ENCODE data around the gene PTPRM. TPM values are rescaled to one million over a fixed set of nuclear protein-coding genes. Genes with fewer than 3 reads are reported as not detected.
A peak's percentile ranks its signal among the peaks of the same experiment; 100 is the strongest.

Gene PTPRM
- polyA plus RNA-seq, 2 of the 4 experiments (the other 2 are of a cell fraction) = 44.5 to 199 TPM

DNA sequence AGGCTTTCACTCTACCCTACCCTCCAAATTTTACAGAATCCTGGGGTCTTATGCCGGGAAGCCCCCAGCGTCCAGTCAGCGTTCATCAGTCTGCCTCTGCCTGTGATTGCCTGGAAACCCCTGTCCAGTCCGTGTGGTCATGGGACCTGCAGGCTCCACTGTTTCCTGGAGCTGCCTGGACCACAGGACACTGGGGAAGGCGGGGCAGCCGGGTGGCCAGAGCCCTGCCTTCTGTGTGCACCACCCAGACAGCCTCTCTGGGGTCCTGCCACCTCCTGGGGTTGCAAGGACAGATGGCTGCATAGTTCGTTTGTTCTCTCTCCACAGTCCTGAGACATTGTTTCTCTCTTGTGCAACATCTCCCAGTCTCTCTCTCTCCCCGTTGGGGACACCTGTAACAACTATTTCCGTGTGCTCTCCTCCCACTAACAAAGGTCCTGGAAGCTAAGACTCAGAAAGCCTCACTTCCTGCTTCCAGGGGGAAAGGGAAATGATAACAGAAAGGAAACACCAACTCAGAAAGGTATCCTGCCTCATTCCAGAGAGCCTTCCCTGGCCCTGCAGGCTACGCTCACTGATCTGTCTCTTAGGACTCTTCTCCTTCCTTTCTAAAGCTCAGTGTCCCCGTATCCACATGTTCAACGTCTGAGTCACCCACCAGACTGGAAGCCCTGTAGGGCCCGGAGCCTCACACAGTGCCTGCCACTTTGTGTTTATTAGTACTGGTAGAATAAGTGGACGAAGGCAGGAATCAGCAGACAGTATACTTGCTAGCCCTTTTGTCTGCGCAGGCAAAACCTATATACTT, 849.3 kb downstream of the PTPRM start:
- ATAC-seq (peak; percentile 44 to 66; a peak in 5 of 6 replicates), DNase-seq (ENCODE audit: low read depth in 1 of 2, low spot score in 1 of 2) (no peak), FAIRE-seq (no peak)
- WGBS (ENCODE audit: missing lambda C conversion rate) = 22% methylated on average over 15 of the region's 15 CpGs
- ChIA-PET CTCF (interaction anchor here (0.7 kb wide), 1 partner anchor 281 kb away, joined by 3 read pairs; no protein-coding TSS in a partner anchor), POLR2A (no interaction called here)
- TF ChIP-seq, protein P1, sequence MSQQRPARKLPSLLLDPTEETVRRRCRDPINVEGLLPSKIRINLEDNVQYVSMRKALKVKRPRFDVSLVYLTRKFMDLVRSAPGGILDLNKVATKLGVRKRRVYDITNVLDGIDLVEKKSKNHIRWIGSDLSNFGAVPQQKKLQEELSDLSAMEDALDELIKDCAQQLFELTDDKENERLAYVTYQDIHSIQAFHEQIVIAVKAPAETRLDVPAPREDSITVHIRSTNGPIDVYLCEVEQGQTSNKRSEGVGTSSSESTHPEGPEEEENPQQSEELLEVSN (IDR thresholded peaks at IDR 0.05; ENCODE audit: borderline replicate concordance, low read depth) = no peak
- TF ChIP-seq MAZ (IDR thresholded peaks at IDR 0.05; ENCODE audit: borderline replicate concordance, low read depth, low read length) = no peak
- no peak for TF ChIP-seq ZC3H11A (IDR thresholded peaks at IDR 0.05)
- TF ChIP-seq, protein P2, sequence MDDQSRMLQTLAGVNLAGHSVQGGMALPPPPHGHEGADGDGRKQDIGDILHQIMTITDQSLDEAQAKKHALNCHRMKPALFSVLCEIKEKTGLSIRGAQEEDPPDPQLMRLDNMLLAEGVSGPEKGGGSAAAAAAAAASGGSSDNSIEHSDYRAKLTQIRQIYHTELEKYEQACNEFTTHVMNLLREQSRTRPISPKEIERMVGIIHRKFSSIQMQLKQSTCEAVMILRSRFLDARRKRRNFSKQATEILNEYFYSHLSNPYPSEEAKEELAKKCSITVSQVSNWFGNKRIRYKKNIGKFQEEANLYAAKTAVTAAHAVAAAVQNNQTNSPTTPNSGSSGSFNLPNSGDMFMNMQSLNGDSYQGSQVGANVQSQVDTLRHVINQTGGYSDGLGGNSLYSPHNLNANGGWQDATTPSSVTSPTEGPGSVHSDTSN (IDR thresholded peaks at IDR 0.05) = no peak
- TF ChIP-seq, protein P3, sequence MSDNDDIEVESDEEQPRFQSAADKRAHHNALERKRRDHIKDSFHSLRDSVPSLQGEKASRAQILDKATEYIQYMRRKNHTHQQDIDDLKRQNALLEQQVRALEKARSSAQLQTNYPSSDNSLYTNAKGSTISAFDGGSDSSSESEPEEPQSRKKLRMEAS (IDR thresholded peaks at IDR 0.05) = no peak
- TF ChIP-seq, protein P4, sequence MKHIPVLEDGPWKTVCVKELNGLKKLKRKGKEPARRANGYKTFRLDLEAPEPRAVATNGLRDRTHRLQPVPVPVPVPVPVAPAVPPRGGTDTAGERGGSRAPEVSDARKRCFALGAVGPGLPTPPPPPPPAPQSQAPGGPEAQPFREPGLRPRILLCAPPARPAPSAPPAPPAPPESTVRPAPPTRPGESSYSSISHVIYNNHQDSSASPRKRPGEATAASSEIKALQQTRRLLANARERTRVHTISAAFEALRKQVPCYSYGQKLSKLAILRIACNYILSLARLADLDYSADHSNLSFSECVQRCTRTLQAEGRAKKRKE (CRISPR knock-in tag; IDR thresholded peaks at IDR 0.05; ENCODE audit: low read depth) = no peak
- TF ChIP-seq, protein P5, sequence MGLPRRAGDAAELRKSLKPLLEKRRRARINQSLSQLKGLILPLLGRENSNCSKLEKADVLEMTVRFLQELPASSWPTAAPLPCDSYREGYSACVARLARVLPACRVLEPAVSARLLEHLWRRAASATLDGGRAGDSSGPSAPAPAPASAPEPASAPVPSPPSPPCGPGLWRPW (IDR thresholded peaks at IDR 0.05) = no peak
- no peak for TF ChIP-seq HOXA7 (CRISPR knock-in tag; IDR thresholded peaks at IDR 0.05)
- no peak for TF ChIP-seq GATA3 (IDR thresholded peaks at IDR 0.05; ENCODE audit: borderline replicate concordance)
- no peak for TF ChIP-seq TFCP2L1 (CRISPR knock-in tag; IDR thresholded peaks at IDR 0.05)
- no peak for TF ChIP-seq FOSL2 (IDR thresholded peaks at IDR 0.05)
- TF ChIP-seq FOSL2 (CRISPR knock-in tag; IDR thresholded peaks at IDR 0.05) = no peak
- no peak for TF ChIP-seq EHF (CRISPR knock-in tag; IDR thresholded peaks at IDR 0.05)
- TF ChIP-seq, protein P6, sequence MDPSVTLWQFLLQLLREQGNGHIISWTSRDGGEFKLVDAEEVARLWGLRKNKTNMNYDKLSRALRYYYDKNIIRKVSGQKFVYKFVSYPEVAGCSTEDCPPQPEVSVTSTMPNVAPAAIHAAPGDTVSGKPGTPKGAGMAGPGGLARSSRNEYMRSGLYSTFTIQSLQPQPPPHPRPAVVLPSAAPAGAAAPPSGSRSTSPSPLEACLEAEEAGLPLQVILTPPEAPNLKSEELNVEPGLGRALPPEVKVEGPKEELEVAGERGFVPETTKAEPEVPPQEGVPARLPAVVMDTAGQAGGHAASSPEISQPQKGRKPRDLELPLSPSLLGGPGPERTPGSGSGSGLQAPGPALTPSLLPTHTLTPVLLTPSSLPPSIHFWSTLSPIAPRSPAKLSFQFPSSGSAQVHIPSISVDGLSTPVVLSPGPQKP (IDR thresholded peaks at IDR 0.05; ENCODE audit: low read depth, low read length) = no peak
- TF ChIP-seq RNF2 (IDR thresholded peaks at IDR 0.05; ENCODE audit: borderline replicate concordance, low read depth) = no peak
- TF ChIP-seq RAD21 (conservative IDR thresholded peaks at IDR 0.05 in 1 of 2, IDR thresholded peaks at IDR 0.05 in 1 of 2) = no peak
- TF ChIP-seq, protein P7, sequence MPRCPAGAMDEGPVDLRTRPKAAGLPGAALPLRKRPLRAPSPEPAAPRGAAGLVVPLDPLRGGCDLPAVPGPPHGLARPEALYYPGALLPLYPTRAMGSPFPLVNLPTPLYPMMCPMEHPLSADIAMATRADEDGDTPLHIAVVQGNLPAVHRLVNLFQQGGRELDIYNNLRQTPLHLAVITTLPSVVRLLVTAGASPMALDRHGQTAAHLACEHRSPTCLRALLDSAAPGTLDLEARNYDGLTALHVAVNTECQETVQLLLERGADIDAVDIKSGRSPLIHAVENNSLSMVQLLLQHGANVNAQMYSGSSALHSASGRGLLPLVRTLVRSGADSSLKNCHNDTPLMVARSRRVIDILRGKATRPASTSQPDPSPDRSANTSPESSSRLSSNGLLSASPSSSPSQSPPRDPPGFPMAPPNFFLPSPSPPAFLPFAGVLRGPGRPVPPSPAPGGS (IDR thresholded peaks at IDR 0.05) = no peak
- TF ChIP-seq POLR2AphosphoS2 (conservative IDR thresholded peaks at IDR 0.05; ENCODE audit: low read length) = no peak
- TF ChIP-seq, protein P8, sequence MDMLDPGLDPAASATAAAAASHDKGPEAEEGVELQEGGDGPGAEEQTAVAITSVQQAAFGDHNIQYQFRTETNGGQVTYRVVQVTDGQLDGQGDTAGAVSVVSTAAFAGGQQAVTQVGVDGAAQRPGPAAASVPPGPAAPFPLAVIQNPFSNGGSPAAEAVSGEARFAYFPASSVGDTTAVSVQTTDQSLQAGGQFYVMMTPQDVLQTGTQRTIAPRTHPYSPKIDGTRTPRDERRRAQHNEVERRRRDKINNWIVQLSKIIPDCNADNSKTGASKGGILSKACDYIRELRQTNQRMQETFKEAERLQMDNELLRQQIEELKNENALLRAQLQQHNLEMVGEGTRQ (IDR thresholded peaks at IDR 0.05) = no peak
- no peak for TF ChIP-seq HOXB5 (CRISPR knock-in tag; IDR thresholded peaks at IDR 0.05)
- no peak for TF ChIP-seq TP53 (CRISPR knock-in tag; IDR thresholded peaks at IDR 0.05)
- Histone ChIP-seq H3K4me3 (no peak overlapping the region), H3K4me2 (peak overlapping the region; percentile 28; the same call in 1 of the 3 replicates), H3K27ac (no peak overlapping the region), H3K9me3 (peaks cover 8% of the 10 kb centered on the region; the same call in 2 of the 3 replicates), H3K4me1 (no peaks in the 10 kb centered on the region)
